GM23248 (cell line): ENCODE data around the gene E2F4. TPM values are rescaled to one million over a fixed set of nuclear protein-coding genes. Genes with fewer than 3 reads are reported as not detected.
A peak's percentile ranks its signal among the peaks of the same experiment; 100 is the strongest.

Source experiments
- DNase-seq: peaks from one replicate; pipeline ENCODE4 v3.0.0-alpha.2; 2015
- H2AFZ ChIP-seq: fragments of 200-600 bp; sonication (generic); 2 replicates; pipeline ENCODE4 v1.6.1; 2016; ENCODE audit warnings: antibody characterized with exemption
- H3F3A ChIP-seq: fragments of 200-600 bp; sonication (generic); 2 replicates; pipeline ENCODE4 v1.6.1; 2016; ENCODE audit warnings: mild to moderate bottlenecking, antibody characterized with exemption, mixed run types; ENCODE audit not compliant: insufficient read depth
- H3K27ac ChIP-seq: fragments of 200-600 bp; sonication (generic); 2 replicates; pipeline ENCODE4 v1.5.1; 2016; ENCODE audit warnings: mild to moderate bottlenecking
- H3K27me3 ChIP-seq: fragments of 200-600 bp; sonication (generic); replicated peaks from 2 replicates; pipeline ENCODE4 v1.6.1; 2016; ENCODE audit warnings: mild to moderate bottlenecking; ENCODE audit not compliant: insufficient read depth
- H3K36me3 ChIP-seq: fragments of 200-600 bp; sonication (generic); 2 replicates; pipeline ENCODE4 v1.6.1; 2016; ENCODE audit warnings: low read depth, mild to moderate bottlenecking
- H3K4me1 ChIP-seq: fragments of 200-600 bp; sonication (generic); 2 replicates; pipeline ENCODE4 v1.6.1; 2016; ENCODE audit warnings: mild to moderate bottlenecking; ENCODE audit not compliant: insufficient read depth
- H3K4me2 ChIP-seq: fragments of 200-600 bp; sonication (generic); one replicate; pipeline ENCODE4 v1.6.1; 2016; ENCODE audit warnings: mild to moderate bottlenecking; ENCODE audit not compliant: unreplicated experiment
- H3K4me3 ChIP-seq: fragments of 200-600 bp; sonication (generic); 2 replicates; pipeline ENCODE4 v1.5.1; 2016; ENCODE audit warnings: mild to moderate bottlenecking
- H3K79me2 ChIP-seq: fragments of 200-600 bp; sonication (generic); 2 replicates; pipeline ENCODE4 v1.6.1; 2016; ENCODE audit warnings: mild to moderate bottlenecking; ENCODE audit not compliant: insufficient read depth
- H3K9ac ChIP-seq: fragments of 200-600 bp; sonication (generic); 2 replicates; pipeline ENCODE4 v1.6.1; 2016; ENCODE audit warnings: mild to moderate bottlenecking
- H3K9me2 ChIP-seq: fragments of 200-600 bp; sonication (generic); 2 replicates; pipeline ENCODE4 v1.6.1; 2016; ENCODE audit warnings: mixed run types, mild to moderate bottlenecking, moderate library complexity; ENCODE audit not compliant: insufficient read depth
- H3K9me3 ChIP-seq: fragments of 200-600 bp; sonication (generic); one replicate; pipeline ENCODE4 v1.6.1; 2017; ENCODE audit warnings: low read depth
- H4K20me1 ChIP-seq: fragments of 200-600 bp; sonication (generic); 2 replicates; pipeline ENCODE4 v1.6.0; 2016; ENCODE audit not compliant: insufficient read depth
- EZH2 ChIP-seq: fragments of 200-600 bp; sonication (generic); IDR thresholded peaks from 2 replicates; pipeline ENCODE4 v1.6.1; 2018; ENCODE audit warnings: antibody characterized with exemption, mild to moderate bottlenecking; ENCODE audit not compliant: insufficient read depth, poor library complexity, severe bottlenecking
- EZH2phosphoT487 ChIP-seq: fragments of 200-600 bp; sonication (generic); IDR thresholded peaks from 2 replicates; pipeline ENCODE4 v1.6.1; 2018; ENCODE audit warnings: antibody characterized with exemption, moderate library complexity, mild to moderate bottlenecking, low read depth; ENCODE audit not compliant: insufficient read depth
- WGBS, 2 experiments: methylation state at CpG; one replicate each; pipeline ENCODE4 v1.1.6; 2015 to 2017; ENCODE audit warnings: low lambda C conversion rate in 2 of 2, low coverage in 1 of 2; ENCODE audit errors: missing lambda C conversion rate in 2 of 2; 5-methylcytosine and 5-hydroxymethylcytosine counted together
- in situ Hi-C: fragments of 300-500 bp; cut with MboI; formaldehyde crosslinking; loops from 2 replicates; pipeline ENCODE4 v1.15.0; 2020
- polyA plus RNA-seq: library from polyadenylated mRNA; unstranded; fragments of >200 nt; fragmentation: Nextera tagmentation; extraction: Ambion mirVana; gene quantifications from 2 replicates; pipeline ENCODE4 v1.2.1, GENCODE V29; 2016
- total RNA-seq: library from RNA; depleted of rRNA; stranded (reverse); fragments of >200 nt; shearing (Covaris generic); gene quantifications from 2 replicates; pipeline ENCODE4 v1.2.3, GENCODE V29; 2014

The E2F4 gene
- total and polyA plus RNA-seq, 2 experiments from 2014 or later: 50.0 to 82.0 TPM

GRCh38 chr16:67226804-67227566, 35.0 kb downstream of the E2F4 start, which contains the start of gene TMEM208:
Gene TMEM208, plus strand, starts transcription at chr16:67227130. Its CDS starts 89 bp downstream, at chr16:67227219.
- no peak for TF ChIP-seq EZH2phosphoT487
- no peak for TF ChIP-seq EZH2
- H3K27ac ChIP-seq: peak within 1 kb of the TSS; percentile 85
- in situ Hi-C loops: no loop called here
- H3K4me3 ChIP-seq: peak within 1 kb of the TSS; percentile 100
- H3K4me1 ChIP-seq: peaks cover 14% of the 10 kb centered on the region
- no peaks in the 10 kb centered on the region for H3F3A ChIP-seq
- peak within 1 kb of the TSS; percentile 84 for H2AFZ ChIP-seq
- H3K36me3 ChIP-seq: peaks cover 11% of the 10 kb centered on the region; the same call in 1 of the 2 replicates
- peak within 1 kb of the TSS; percentile 95 for H3K4me2 ChIP-seq
- WGBS, 2 experiments: 1% methylated on average over 36 to 46 of the region's 46 CpGs
- no peaks in the 10 kb centered on the region for H4K20me1 ChIP-seq
- H3K79me2 ChIP-seq: peaks cover 47% of the 10 kb centered on the region
- H3K27me3 ChIP-seq: no peaks in the 10 kb centered on the region
- H3K9me3 ChIP-seq: no peaks in the 10 kb centered on the region
- H3K9ac ChIP-seq: peak within 1 kb of the TSS; percentile 99
- no peaks in the 10 kb centered on the region for H3K9me2 ChIP-seq
- DNase-seq: peak; percentile 99

DNA sequence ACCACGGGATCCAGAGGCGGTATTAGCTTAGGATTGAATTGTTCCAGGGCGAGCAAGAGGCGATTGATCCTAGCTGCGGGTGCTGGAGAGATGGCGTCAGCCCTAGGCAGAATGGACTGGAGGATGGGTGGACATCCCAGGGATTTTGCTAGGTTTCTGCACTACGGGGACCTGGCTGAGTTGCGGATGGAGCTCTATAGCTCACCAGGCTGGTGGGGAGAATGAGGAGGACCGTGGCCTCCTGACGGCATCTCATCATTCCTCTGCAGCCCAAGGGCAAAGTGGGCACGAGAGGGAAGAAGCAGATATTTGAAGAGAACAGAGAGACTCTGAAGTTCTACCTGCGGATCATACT, 35.6 kb downstream of the E2F4 start:
- Histone ChIP-seq H3K36me3 (peaks cover 11% of the 10 kb centered on the region; the same call in 1 of the 2 replicates), H3K9me2 (no peaks in the 10 kb centered on the region), H3K4me2 (peak overlapping the region; percentile 95), H3K9me3 (no peaks in the 10 kb centered on the region), H3K9ac (peak overlapping the region; percentile 99), H3K79me2 (peaks cover 47% of the 10 kb centered on the region), H2AFZ (peak overlapping the region; percentile 64; the same call in 1 of the 2 replicates), H3K4me1 (peaks cover 14% of the 10 kb centered on the region), H3K27ac (peak overlapping the region; percentile 85), H3K27me3 (no peaks in the 10 kb centered on the region), H3F3A (no peaks in the 10 kb centered on the region), H3K4me3 (peak overlapping the region; percentile 100), H4K20me1 (no peaks in the 10 kb centered on the region)
- 11 to 14% methylated on average over 12 of the region's 12 CpGs for WGBS, 2 experiments
- in situ Hi-C loops: no loop called here
- peak; percentile 39 for DNase-seq
- TF ChIP-seq EZH2: no peak
- TF ChIP-seq EZH2phosphoT487: no peak

- H3K36me3 ChIP-seq: peaks cover 11% of the 10 kb centered on the region; the same call in 1 of the 2 replicates
- H3K27ac ChIP-seq: peak overlapping the region; percentile 85
- H3K79me2 ChIP-seq: peaks cover 47% of the 10 kb centered on the region
- H3K4me3 ChIP-seq: peak overlapping the region; percentile 100
- H3K4me2 ChIP-seq: peak overlapping the region; percentile 95
- no peaks in the 10 kb centered on the region for H3K27me3 ChIP-seq
- peaks cover 14% of the 10 kb centered on the region for H3K4me1 ChIP-seq
- H3K9me3 ChIP-seq: no peaks in the 10 kb centered on the region
- no peaks in the 10 kb centered on the region for H3F3A ChIP-seq
- 91 to 93% methylated on average over 9 of the region's 9 CpGs for WGBS, 2 experiments
- no peak for DNase-seq
- H3K9me2 ChIP-seq: no peaks in the 10 kb centered on the region
- no peak overlapping the region for H2AFZ ChIP-seq
- TF ChIP-seq EZH2 (no peak), EZH2phosphoT487 (no peak)
- in situ Hi-C loops: no loop called here
- H3K9ac ChIP-seq: peak overlapping the region; percentile 99
- no peaks in the 10 kb centered on the region for H4K20me1 ChIP-seq
Measured at GRCh38 chr16:67228034-67228785, 36.3 kb downstream of the E2F4 start.

DNA sequence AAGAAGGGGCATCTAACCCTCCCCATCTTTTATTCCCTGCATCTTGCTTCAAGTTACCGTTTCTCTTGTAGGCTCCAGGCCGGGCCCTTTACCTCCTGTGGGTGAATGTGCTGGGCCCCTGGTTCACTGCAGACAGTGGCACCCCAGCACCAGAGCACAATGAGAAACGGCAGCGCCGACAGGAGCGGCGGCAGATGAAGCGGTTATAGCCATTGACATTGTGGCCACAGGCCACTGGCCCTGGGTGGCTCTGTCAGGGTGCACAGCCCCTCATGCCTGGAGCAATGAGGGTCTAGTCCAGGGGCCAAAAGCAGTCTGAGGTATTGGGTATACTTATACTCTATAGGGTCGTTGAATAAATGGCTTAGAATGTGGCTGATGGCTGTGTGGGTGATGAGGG, 37.0 kb downstream of the E2F4 start:
- WGBS, 2 experiments: 96% methylated on average over 9 of the region's 9 CpGs

More for the DNA sequence above, 37.0 kb downstream of the E2F4 start:
- no peak overlapping the region for H3K4me2 ChIP-seq
- no peaks in the 10 kb centered on the region for H4K20me1 ChIP-seq
- no peak overlapping the region for H2AFZ ChIP-seq
- H3K9me3 ChIP-seq: no peaks in the 10 kb centered on the region
- H3K27ac ChIP-seq: no peak overlapping the region
- H3K4me1 ChIP-seq: peaks cover 14% of the 10 kb centered on the region
- no peaks in the 10 kb centered on the region for H3K27me3 ChIP-seq
- in situ Hi-C loops: no loop called here
- H3K36me3 ChIP-seq: peaks cover 11% of the 10 kb centered on the region; the same call in 1 of the 2 replicates
- TF ChIP-seq EZH2: no peak
- no peak for TF ChIP-seq EZH2phosphoT487
- peaks cover 47% of the 10 kb centered on the region for H3K79me2 ChIP-seq
- H3K9ac ChIP-seq: no peak overlapping the region
- no peak for DNase-seq
- no peak overlapping the region for H3K4me3 ChIP-seq
- H3K9me2 ChIP-seq: no peaks in the 10 kb centered on the region
- H3F3A ChIP-seq: no peaks in the 10 kb centered on the region
